CD4-positive, alpha-beta T cell (primary cell): ENCODE results near the gene PARD3B. TPM values are rescaled to one million over a fixed set of nuclear protein-coding genes. Genes with fewer than 3 reads are reported as not detected.
A peak's percentile ranks its signal among the peaks of the same experiment; 100 is the strongest.

Experiments
- ATAC-seq: fragments of 200-7000 bp; cut with Tn5 transposase; one replicate; pipeline ENCODE4 v1.10.0; 2022; ENCODE audit warnings: mild to moderate bottlenecking; ENCODE audit not compliant: poor library complexity
- CTCF ChIA-PET: fragments of 350-600 bp; sonication (Branson Sonifier 250); formaldehyde crosslinking; loops from one replicate; lab custom pipeline; 2021; ENCODE audit warnings: antibody characterized with exemption, inconsistent platforms; lab: Charles Lee
- POLR2A ChIA-PET: fragments of 350-600 bp; sonication (Branson Sonifier 250); formaldehyde crosslinking; loops from one replicate; lab custom pipeline; 2021; ENCODE audit warnings: antibody characterized with exemption, inconsistent platforms; lab: Charles Lee
- DNase-seq, 14 experiments: peaks; one replicate each; pipeline ENCODE4 v3.0.0-alpha.2; 2013 to 2020; ENCODE audit warnings: mixed read lengths in 2 of 14
- H3K27ac ChIP-seq, 2 donors: one replicate each; pipeline versions ENCODE4 v1.5.1 to v1.7.0; 2013; ENCODE audit warnings: low read length in 2 of 2, low read depth in 1 of 2, mild to moderate bottlenecking in 1 of 2
- H3K27me3 ChIP-seq, 2 experiments: 1 replicate in 1 of 2; 2 replicates in 1 of 2; pipeline versions ENCODE4 v1.6.1 to v1.7.0; 2013; ENCODE audit warnings: low read length in 2 of 2, control low read depth in 1 of 2, mild to moderate bottlenecking in 1 of 2, moderate library complexity in 1 of 2; ENCODE audit not compliant: insufficient read depth in 2 of 2, control insufficient read depth in 1 of 2
- H3K36me3 ChIP-seq: one replicate; pipeline ENCODE4 v1.6.1; 2013; ENCODE audit warnings: low read length, control low read depth; ENCODE audit not compliant: insufficient read depth
- H3K4me1 ChIP-seq: one replicate; pipeline ENCODE4 v1.6.1; 2013; ENCODE audit warnings: low read length, control low read depth; ENCODE audit not compliant: insufficient read depth
- H3K4me3 ChIP-seq: one replicate; pipeline ENCODE4 v1.5.1; 2013; ENCODE audit warnings: mild to moderate bottlenecking, low read length, moderate library complexity
- H3K9me3 ChIP-seq, 2 experiments: 1 replicate in 1 of 2; 2 replicates in 1 of 2; pipeline versions ENCODE4 v1.6.1 to v1.7.0; 2013; ENCODE audit warnings: low read length in 2 of 2, mild to moderate bottlenecking in 2 of 2, control low read depth in 1 of 2, moderate library complexity in 1 of 2; ENCODE audit not compliant: control insufficient read depth in 1 of 2, insufficient read depth in 1 of 2
- H3K27ac Mint-ChIP-seq: one replicate; pipeline ENCODE4 v1.8.0; 2020; ENCODE audit warnings: mixed read lengths
- H3K27me3 Mint-ChIP-seq: one replicate; pipeline ENCODE4 v1.8.0; 2021; ENCODE audit warnings: mixed read lengths
- H3K36me3 Mint-ChIP-seq: one replicate; pipeline ENCODE4 v1.8.0; 2021; ENCODE audit warnings: low read depth, mixed read lengths
- H3K4me1 Mint-ChIP-seq: one replicate; pipeline ENCODE4 v1.8.0; 2021; ENCODE audit warnings: low read depth, mixed read lengths
- H3K4me3 Mint-ChIP-seq: one replicate; pipeline ENCODE4 v1.8.0; 2020; ENCODE audit warnings: mild to moderate bottlenecking, mixed read lengths
- H3K9me3 Mint-ChIP-seq: one replicate; pipeline ENCODE4 v1.8.0; 2020; ENCODE audit warnings: mixed read lengths
- CTCF ChIP-seq: fragments of 200-600 bp; IDR thresholded peaks from one replicate; pipeline ENCODE4 v1.8.0; 2022; ENCODE audit warnings: antibody characterized with exemption, mild to moderate bottlenecking
- intact Hi-C, 2 experiments: fragments of 100-400 bp; cut with DNase I in 1 of 2; cut with micrococcal nuclease in 1 of 2; formaldehyde crosslinking; loops; one replicate each; pipeline versions ENCODE4 v1.15.1 to v1.9.0; 2023 to 2025; cut with DNase I, micrococcal nuclease
- total RNA-seq, 174 experiments: library from RNA in 2 of 174; stranded (reverse) in 2 of 174; gene quantifications; one replicate each; pipeline ENCODE4 v1.2.3 and lab custom pipeline; 2021 to 2026

The PARD3B gene
- total RNA-seq, 2 experiments from 2014 or later = 0.87 to 1.9 TPM

- no peak overlapping the region for H3K4me3 Mint-ChIP-seq
- H3K27ac ChIP-seq = no peak overlapping the region
- H3K27me3 ChIP-seq = no peaks in the 10 kb centered on the region
- no peaks in the 10 kb centered on the region for H3K9me3 Mint-ChIP-seq
- no peak for TF ChIP-seq CTCF
- no peaks in the 10 kb centered on the region for H3K36me3 ChIP-seq
- no peak overlapping the region for H3K4me3 ChIP-seq
- ChIA-PET CTCF (no interaction called here), POLR2A (no interaction called here)
- intact Hi-C loops = loop anchor here (5.0 kb wide), 2 partner anchors 792 to 797 kb away; partner anchors contain the start of gene NRP2 (in 1 of the 2)
- H3K4me1 ChIP-seq = peaks cover 6% of the 10 kb centered on the region
- DNase-seq = peak in 3 of 14 experiments; percentile 13 to 28 (median 26)
- H3K9me3 ChIP-seq = no peaks in the 10 kb centered on the region
- no peaks in the 10 kb centered on the region for H3K36me3 Mint-ChIP-seq
- H3K27ac Mint-ChIP-seq = no peak overlapping the region
- H3K4me1 Mint-ChIP-seq = peaks cover 20% of the 10 kb centered on the region
- ATAC-seq = no peak
- no peaks in the 10 kb centered on the region for H3K27me3 Mint-ChIP-seq
These were observed 340.5 kb downstream of the PARD3B start for GRCh38 chr2:204885747-204886146.

GRCh38 chr2:204886713-204887112 lies 341.4 kb downstream of the PARD3B start:
- POLR2A ChIA-PET = no interaction called here
- Histone ChIP-seq H3K4me1 (peaks cover 2% of the 10 kb centered on the region), H3K4me3 (no peak overlapping the region), H3K9me3 (no peaks in the 10 kb centered on the region), H3K27me3 (no peaks in the 10 kb centered on the region), H3K36me3 (no peaks in the 10 kb centered on the region), H3K27ac (no peak overlapping the region)
- no peaks in the 10 kb centered on the region for H3K9me3 Mint-ChIP-seq
- intact Hi-C loops = loop anchor here (5.0 kb wide), 2 partner anchors 791 to 796 kb away; partner anchors contain the start of gene NRP2 (in 1 of the 2)
- H3K4me1 Mint-ChIP-seq = peaks cover 10% of the 10 kb centered on the region
- H3K36me3 Mint-ChIP-seq = no peaks in the 10 kb centered on the region
- no peak overlapping the region for H3K4me3 Mint-ChIP-seq
- DNase-seq = no peak
- CTCF ChIA-PET = no interaction called here
- no peak overlapping the region for H3K27ac Mint-ChIP-seq
- ATAC-seq = no peak
- TF ChIP-seq CTCF = no peak
- no peaks in the 10 kb centered on the region for H3K27me3 Mint-ChIP-seq

GRCh38 chr2:204888222-204888621 lies 342.9 kb downstream of the PARD3B start:
- POLR2A ChIA-PET = interaction anchor here (0.9 to 1.5 kb wide), 2 partner anchors 10 to 18 kb away, joined by 3 read pairs; no protein-coding TSS in a partner anchor
- no peak overlapping the region for H3K4me3 Mint-ChIP-seq
- intact Hi-C loops = loop anchor here (5.0 kb wide), 2 partner anchors 789 to 794 kb away; partner anchors contain the start of gene NRP2 (in 1 of the 2)
- Histone ChIP-seq H3K27me3 (no peaks in the 10 kb centered on the region), H3K9me3 (no peaks in the 10 kb centered on the region), H3K27ac (no peak overlapping the region), H3K4me1 (no peaks in the 10 kb centered on the region), H3K4me3 (no peak overlapping the region), H3K36me3 (no peaks in the 10 kb centered on the region)
- H3K27ac Mint-ChIP-seq = no peak overlapping the region
- ATAC-seq (no peak), DNase-seq (no peak)
- H3K4me1 Mint-ChIP-seq = no peaks in the 10 kb centered on the region
- H3K9me3 Mint-ChIP-seq = no peaks in the 10 kb centered on the region
- no peaks in the 10 kb centered on the region for H3K36me3 Mint-ChIP-seq
- no peak for TF ChIP-seq CTCF
- no peaks in the 10 kb centered on the region for H3K27me3 Mint-ChIP-seq
- CTCF ChIA-PET = no interaction called here
